Measurements from ENCODE around the gene ITGA1. TPM values are rescaled to one million over a fixed set of nuclear protein-coding genes. Genes with fewer than 3 reads are reported as not detected.

The ITGA1 gene
- 0.05 and 0.74 TPM in 2 replicates for total RNA-seq
- total RNA-seq (2013) = 1.1 TPM
- 0.01 TPM in 1 of 2 replicates, not detected in the other for polyA plus RNA-seq
- polyA minus RNA-seq = under 0.01 and 0.09 TPM in 2 replicates

DNA sequence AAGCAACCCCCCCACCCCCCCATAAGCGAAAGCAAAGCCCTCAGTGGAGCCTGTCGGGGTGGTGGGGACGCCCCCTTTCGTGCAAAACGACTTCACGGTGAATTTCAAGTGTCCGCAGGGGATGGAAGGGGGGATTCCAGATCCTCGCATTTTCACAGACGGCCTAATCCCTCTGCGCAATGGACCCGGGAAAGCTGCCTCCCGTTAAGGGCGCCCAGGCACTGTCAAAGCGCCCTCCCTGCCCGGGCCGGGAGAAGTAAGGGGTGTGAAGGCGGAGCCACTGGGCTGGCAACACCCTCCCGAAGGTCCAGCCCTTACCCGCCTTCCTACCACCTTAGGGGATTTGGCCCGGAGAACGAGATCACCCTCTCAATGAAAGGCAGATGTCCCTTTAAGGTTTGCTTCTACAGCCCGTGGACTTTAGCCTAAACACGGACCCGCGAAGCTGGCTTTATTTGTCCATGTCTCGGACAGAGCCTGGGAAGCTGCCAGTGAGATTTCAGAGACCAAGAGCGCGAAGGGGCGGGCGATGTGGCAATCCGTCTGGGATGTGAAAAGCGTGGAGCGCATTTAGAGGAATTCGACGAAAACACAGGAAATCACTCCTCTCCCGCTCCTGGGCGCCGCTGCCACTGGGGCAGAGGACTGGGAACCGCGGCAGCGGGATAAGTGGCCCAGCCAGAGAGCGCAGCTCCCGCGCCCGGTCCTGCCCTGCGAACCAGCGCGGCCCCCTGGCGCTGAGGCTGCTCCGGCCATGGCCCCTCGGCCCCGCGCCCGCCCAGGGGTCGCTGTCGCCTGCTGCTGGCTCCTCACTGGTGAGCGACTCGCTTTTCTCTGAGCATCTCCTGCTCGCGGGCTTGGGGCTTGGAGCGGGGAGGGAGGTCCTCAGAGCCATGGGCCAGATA is at the start of gene ITGA1, which contains the start of gene PELO:
Gene ITGA1, plus strand, starts transcription at position 317 of the 905 bp plus-strand sequence. Its CDS starts 438 bp downstream, at position 755.
Gene PELO, plus strand, starts transcription at position 317 of the 905 bp plus-strand sequence. CDS start 12,479 bp downstream, outside the sequence.
- WGBS (ENCODE audit: insufficient coverage) = 1% methylated on average over 57 of the region's 61 CpGs
- ChIA-PET POLR2A (no interaction called here), CTCF (interaction anchor here (1.0 to 1.9 kb wide), 6 partner anchors 9 to 310 kb away, joined by 3 to 7 read pairs (median 4); no protein-coding TSS in a partner anchor)
- H3K4me1 Mint-ChIP-seq = peaks cover 19% of the 10 kb centered on the region
- peak within 1 kb of the TSS; percentile 78 for H2AFZ ChIP-seq (ENCODE audit: insufficient read depth, low read depth, low read length, poor library complexity, severe bottlenecking)
- TF ChIP-seq CTCF (IDR thresholded peaks at IDR 0.05) (peak; percentile 7), EZH2 (IDR thresholded peaks at IDR 0.05; ENCODE audit: borderline replicate concordance, insufficient read depth, low read depth, low read length, poor library complexity, severe bottlenecking) (no peak)
- H3K9ac ChIP-seq (ENCODE audit: low read length) = peak within 1 kb of the TSS; percentile 71
- DNase-seq (peak; percentile 54), ATAC-seq (ENCODE audit: low read depth) (peak; percentile 76)
- H3K9me3 ChIP-seq (ENCODE audit: control extremely low read depth in 1 of 3, control insufficient read depth in 2 of 3, insufficient read depth in 1 of 3, low read length in 2 of 3) = peaks cover 0 to 1% (median 0%) of the 10 kb centered on the region in 3 donors
- H3K4me3 Mint-ChIP-seq = peak within 1 kb of the TSS; percentile 87
- H3K27me3 ChIP-seq (replicated peaks in 1 of 4; ENCODE audit: control extremely low read depth in 1 of 4, control insufficient read depth in 3 of 4, insufficient read depth in 4 of 4, low read length in 3 of 4) = peaks cover 0 to 45% (median 32%) of the 10 kb centered on the region in 4 experiments
- peak within 1 kb of the TSS; percentile 41 to 79 (median 64) for H3K4me3 ChIP-seq (ENCODE audit: control extremely low read depth in 1 of 5, extremely low read depth in 1 of 5, insufficient read depth in 1 of 5, low read depth in 2 of 5, low read length in 4 of 5)
- no peaks in the 10 kb centered on the region for H4K20me1 ChIP-seq (ENCODE audit: control insufficient read depth, insufficient read depth, low read length, poor library complexity, severe bottlenecking)
- intact Hi-C loops (cut with micrococcal nuclease) = loop anchor here (1.0 kb wide), 3 partner anchors 12 to 308 kb away; no protein-coding TSS in a partner anchor
- H3K27ac Mint-ChIP-seq = no peak within 1 kb of the TSS
- H3K27me3 Mint-ChIP-seq = peaks cover 46% of the 10 kb centered on the region
- H3K27ac ChIP-seq (ENCODE audit: low read length in 2 of 2) = no peak within 1 kb of the TSS
- H3K4me1 ChIP-seq (ENCODE audit: control insufficient read depth in 2 of 2, insufficient read depth in 2 of 2, low read length in 2 of 2) = peaks cover 13 to 17% of the 10 kb centered on the region in 2 donors
- no peaks in the 10 kb centered on the region for H3K79me2 ChIP-seq (ENCODE audit: control insufficient read depth, insufficient read depth, low read length)
- H3K36me3 ChIP-seq (replicated peaks in 1 of 2; ENCODE audit: control extremely low read depth in 1 of 2, control insufficient read depth in 1 of 2, extremely low read depth in 1 of 2, insufficient read depth in 2 of 2, low read length in 1 of 2) = no peaks in the 10 kb centered on the region
- H3K4me2 ChIP-seq (replicated peaks; ENCODE audit: low read depth, low read length, poor library complexity, severe bottlenecking) = peak within 1 kb of the TSS; percentile 91
- no peaks in the 10 kb centered on the region for H3K9me3 Mint-ChIP-seq (ENCODE audit: insufficient read depth)

All from B cell (primary cell).